NCI-H1105 treated with DMSO at 0.1 percent for 48 hours (cell line): ENCODE data around the gene UNC45B.
"Not testable (repeated sequence)": the region's sequence is repeated elsewhere in the genome, so short reads cannot be mapped to it uniquely, and the experiment has no call there.

Source experiments
- DNase-seq: peaks from one replicate; lab custom pipeline; 2025; lab: John Stamatoyannopoulos, UW

Gene UNC45B

GRCh38 chr17:35147375-35147905 is at the start of gene UNC45B:
Gene UNC45B, plus strand, starts transcription at chr17:35147817. Its CDS starts 447 bp downstream, at chr17:35148264.
- DNase-seq: no peak

GRCh38 chr17:35099908-35100307 is 47.7 kb upstream of the UNC45B start:
- no peak for DNase-seq

- no peak for DNase-seq
Measured at GRCh38 chr17:35101036-35101435, 46.6 kb upstream of the UNC45B start.

GRCh38 chr17:35101725-35102124 is 45.9 kb upstream of the UNC45B start:
- no peak for DNase-seq

GRCh38 chr17:35103271-35103670 is 44.3 kb upstream of the UNC45B start:
- no peak for DNase-seq

GRCh38 chr17:35104844-35105450 is 42.7 kb upstream of the UNC45B start:
- no peak for DNase-seq

- DNase-seq: not testable (repeated sequence)
Measured at GRCh38 chr17:35110791-35111190, 36.8 kb upstream of the UNC45B start.

- no peak for DNase-seq
Measured at GRCh38 chr17:35116845-35117244, 30.8 kb upstream of the UNC45B start.

GRCh38 chr17:35117984-35118383 is 29.6 kb upstream of the UNC45B start:
- DNase-seq: no peak

- DNase-seq: peak; percentile 70
Measured at GRCh38 chr17:35119370-35120165, 28.0 kb upstream of the UNC45B start, which contains the start of gene RAD51D. Gene RAD51D, minus strand, starts transcription at chr17:35119860. Its CDS starts 247 bp downstream, at chr17:35119613.

GRCh38 chr17:35121315-35121714 is 26.3 kb upstream of the UNC45B start, which contains the start of gene FNDC8:
Gene FNDC8, plus strand, starts transcription at chr17:35121615. Its CDS starts 79 bp downstream, at chr17:35121694.
- no peak for DNase-seq

GRCh38 chr17:35127751-35128514 is 19.7 kb upstream of the UNC45B start:
- DNase-seq: no peak

GRCh38 chr17:35129154-35129972 is 18.3 kb upstream of the UNC45B start:
- DNase-seq: no peak

- no peak for DNase-seq
Measured at GRCh38 chr17:35129973-35130351, 17.7 kb upstream of the UNC45B start.

- DNase-seq: no peak
Measured at GRCh38 chr17:35130392-35130791, 17.2 kb upstream of the UNC45B start.

- DNase-seq: no peak
Measured at GRCh38 chr17:35132099-35132498, 15.5 kb upstream of the UNC45B start.

- no peak for DNase-seq
Measured at GRCh38 chr17:35132816-35133550, 14.6 kb upstream of the UNC45B start.

- no peak for DNase-seq
Measured at GRCh38 chr17:35135322-35135721, 12.3 kb upstream of the UNC45B start.

- DNase-seq: no peak
Measured at GRCh38 chr17:35138218-35138617, 9.4 kb upstream of the UNC45B start.

GRCh38 chr17:35141681-35142466 is 5.7 kb upstream of the UNC45B start, which contains the start of gene NLE1:
Gene NLE1, minus strand, starts transcription at chr17:35142303. Its CDS starts 28 bp downstream, at chr17:35142275.
- peak; percentile 66 for DNase-seq
